ENCODE results near the gene FAM234B.

Gene FAM234B

GRCh38 chr12:13036881-13037280 is 7.3 kb upstream of the FAM234B start:
- H3K4me3 ChIP-seq (ENCODE audit: low read depth in 1 of 2, low read length in 2 of 2), result no peak overlapping the region

DNA sequence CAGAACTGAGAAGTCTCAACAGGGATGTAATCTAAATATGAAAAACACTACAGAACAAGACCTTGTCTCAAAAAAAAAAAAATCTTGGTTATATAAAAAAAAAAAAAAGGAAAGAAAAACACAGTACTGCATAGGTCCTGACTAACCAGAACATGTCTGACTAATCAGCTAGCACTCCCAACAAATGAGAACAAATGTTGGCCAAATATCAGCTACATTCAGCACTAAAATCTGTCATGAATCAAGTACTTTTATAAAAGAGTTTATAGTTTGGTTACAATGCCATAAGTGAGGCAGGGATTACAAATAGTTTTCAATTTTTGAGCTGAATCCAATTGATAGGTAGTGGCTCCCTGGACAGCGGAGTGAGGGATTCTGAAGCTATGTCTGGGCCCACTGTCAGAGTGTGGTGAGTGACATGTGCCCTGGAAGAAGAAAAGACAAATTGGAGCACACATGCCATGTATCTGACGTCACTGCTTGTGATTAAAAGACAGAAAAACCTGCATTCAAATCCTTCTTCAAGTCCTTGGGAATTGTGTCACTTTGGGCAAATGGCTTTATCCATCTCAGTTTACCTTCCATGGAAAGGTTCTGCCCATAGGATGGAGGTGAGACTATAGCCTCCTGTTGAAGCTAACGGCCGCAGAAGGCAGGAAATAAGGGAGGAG is 5.6 kb upstream of the FAM234B start:
- Histone ChIP-seq H3K4me3 (ENCODE audit: low read depth in 1 of 2, low read length in 2 of 2) (no peak overlapping the region), H3K27me3 (ENCODE audit: insufficient read depth, low read length, poor library complexity) (peaks cover 8% of the 10 kb centered on the region), H3K4me1 (ENCODE audit: insufficient read depth, low read length) (no peaks in the 10 kb centered on the region), H3K27ac (ENCODE audit: low read length) (no peak overlapping the region), H3K4me2 (ENCODE audit: insufficient read depth, low read length) (no peak overlapping the region), H3K36me3 (ENCODE audit: insufficient read depth, low read length) (no peaks in the 10 kb centered on the region), H3K9ac (ENCODE audit: low read depth, low read length) (no peak overlapping the region), H2AFZ (ENCODE audit: low read depth, low read length) (no peak overlapping the region), H3K9me3 (ENCODE audit: insufficient read depth, low read length, severe bottlenecking) (no peaks in the 10 kb centered on the region), H3K79me2 (ENCODE audit: insufficient read depth, low read length) (no peaks in the 10 kb centered on the region), H4K20me1 (ENCODE audit: insufficient read depth, low read length) (no peaks in the 10 kb centered on the region)
- ATAC-seq (ENCODE audit: insufficient read depth, low read depth) (no peak), DNase-seq (no peak)
- TF ChIP-seq CTCF (IDR thresholded peaks at IDR 0.05; ENCODE audit: borderline replicate concordance, extremely low read depth, low read length, poor library complexity, severe bottlenecking), result no peak
- TF ChIP-seq EZH2 (IDR thresholded peaks at IDR 0.05; ENCODE audit: borderline replicate concordance, low read depth, low read length, severe bottlenecking), result no peak

More at GRCh38 chr12:13036881-13037280, 7.3 kb upstream of the FAM234B start:
- H3K9ac ChIP-seq (ENCODE audit: low read depth, low read length), result no peak overlapping the region
- no peak overlapping the region for H2AFZ ChIP-seq (ENCODE audit: low read depth, low read length)
- H3K36me3 ChIP-seq (ENCODE audit: insufficient read depth, low read length), result no peaks in the 10 kb centered on the region
- DNase-seq, result no peak
- H4K20me1 ChIP-seq (ENCODE audit: insufficient read depth, low read length), result no peaks in the 10 kb centered on the region
- H3K4me2 ChIP-seq (ENCODE audit: insufficient read depth, low read length), result no peak overlapping the region
- H3K9me3 ChIP-seq (ENCODE audit: insufficient read depth, low read length, severe bottlenecking), result no peaks in the 10 kb centered on the region
- H3K27ac ChIP-seq (ENCODE audit: low read length), result no peak overlapping the region
- H3K4me1 ChIP-seq (ENCODE audit: insufficient read depth, low read length), result no peaks in the 10 kb centered on the region
- TF ChIP-seq EZH2 (IDR thresholded peaks at IDR 0.05; ENCODE audit: borderline replicate concordance, low read depth, low read length, severe bottlenecking), result no peak
- no peaks in the 10 kb centered on the region for H3K79me2 ChIP-seq (ENCODE audit: insufficient read depth, low read length)
- ATAC-seq (ENCODE audit: insufficient read depth, low read depth), result no peak
- H3K27me3 ChIP-seq (ENCODE audit: insufficient read depth, low read length, poor library complexity), result peaks cover 6% of the 10 kb centered on the region

GRCh38 chr12:13039328-13039956 is 4.7 kb upstream of the FAM234B start:
- Histone ChIP-seq H3K9ac (ENCODE audit: low read depth, low read length) (no peak overlapping the region), H3K4me2 (ENCODE audit: insufficient read depth, low read length) (no peak overlapping the region), H3K9me3 (ENCODE audit: insufficient read depth, low read length, severe bottlenecking) (no peaks in the 10 kb centered on the region), H3K27me3 (ENCODE audit: insufficient read depth, low read length, poor library complexity) (peaks cover 14% of the 10 kb centered on the region), H3K36me3 (ENCODE audit: insufficient read depth, low read length) (no peaks in the 10 kb centered on the region), H4K20me1 (ENCODE audit: insufficient read depth, low read length) (no peaks in the 10 kb centered on the region), H3K27ac (ENCODE audit: low read length) (no peak overlapping the region), H3K79me2 (ENCODE audit: insufficient read depth, low read length) (no peaks in the 10 kb centered on the region), H3K4me1 (ENCODE audit: insufficient read depth, low read length) (no peaks in the 10 kb centered on the region), H2AFZ (ENCODE audit: low read depth, low read length) (no peak overlapping the region), H3K4me3 (ENCODE audit: low read depth in 1 of 2, low read length in 2 of 2) (no peak overlapping the region)
- no peak for TF ChIP-seq CTCF (IDR thresholded peaks at IDR 0.05; ENCODE audit: borderline replicate concordance, extremely low read depth, low read length, poor library complexity, severe bottlenecking)
- TF ChIP-seq EZH2 (IDR thresholded peaks at IDR 0.05; ENCODE audit: borderline replicate concordance, low read depth, low read length, severe bottlenecking), result no peak
- DNase-seq (no peak), ATAC-seq (ENCODE audit: insufficient read depth, low read depth) (no peak)

- H3K9ac ChIP-seq (ENCODE audit: low read depth, low read length), result no peak overlapping the region
- no peak overlapping the region for H3K4me2 ChIP-seq (ENCODE audit: insufficient read depth, low read length)
- H3K79me2 ChIP-seq (ENCODE audit: insufficient read depth, low read length), result no peaks in the 10 kb centered on the region
- no peaks in the 10 kb centered on the region for H3K9me3 ChIP-seq (ENCODE audit: insufficient read depth, low read length, severe bottlenecking)
- no peaks in the 10 kb centered on the region for H3K4me1 ChIP-seq (ENCODE audit: insufficient read depth, low read length)
- H4K20me1 ChIP-seq (ENCODE audit: insufficient read depth, low read length), result no peaks in the 10 kb centered on the region
- DNase-seq, result no peak
- peaks cover 16% of the 10 kb centered on the region for H3K27me3 ChIP-seq (ENCODE audit: insufficient read depth, low read length, poor library complexity)
- ATAC-seq (ENCODE audit: insufficient read depth, low read depth), result no peak
- no peak overlapping the region for H3K27ac ChIP-seq (ENCODE audit: low read length)
- H3K4me3 ChIP-seq (ENCODE audit: low read depth in 1 of 2, low read length in 2 of 2), result no peak overlapping the region
- no peak overlapping the region for H2AFZ ChIP-seq (ENCODE audit: low read depth, low read length)
- no peaks in the 10 kb centered on the region for H3K36me3 ChIP-seq (ENCODE audit: insufficient read depth, low read length)
- TF ChIP-seq EZH2 (IDR thresholded peaks at IDR 0.05; ENCODE audit: borderline replicate concordance, low read depth, low read length, severe bottlenecking), result no peak
Measured at GRCh38 chr12:13041224-13041623, 3.0 kb upstream of the FAM234B start.
